ENCODE data around the gene AUTS2.
A peak's percentile ranks its signal among the peaks of the same experiment; 100 is the strongest.

AUTS2 gene

DNA sequence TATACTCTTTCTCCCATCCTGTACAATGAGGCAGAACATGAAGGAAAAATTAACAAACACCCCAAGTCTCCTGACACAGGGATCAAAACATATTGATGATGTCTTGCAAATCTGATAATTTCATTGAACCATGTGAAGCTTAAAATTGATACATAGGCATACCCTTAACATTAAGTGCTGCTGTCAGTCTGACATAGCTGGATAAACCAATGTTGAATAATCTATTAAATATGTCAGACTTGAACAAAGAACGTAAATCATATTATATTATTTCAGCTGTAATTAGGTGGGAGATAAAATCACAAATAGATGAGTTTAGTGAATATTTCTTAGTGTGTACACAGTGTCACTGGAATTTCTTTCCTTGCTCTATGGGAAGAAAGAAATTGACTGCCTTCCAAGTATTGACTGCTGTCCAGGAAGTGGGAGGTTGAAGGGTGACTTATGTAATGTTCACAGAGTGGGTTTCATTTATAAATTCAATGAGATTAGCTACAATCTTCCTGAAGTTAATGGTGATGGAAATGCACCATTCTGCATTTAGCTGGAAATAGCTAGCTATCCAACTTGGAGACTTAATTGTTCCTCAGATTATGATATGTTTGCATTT lies 170.8 kb downstream of the AUTS2 start:
- DNase-seq = no peak
- TF ChIP-seq, protein P1, sequence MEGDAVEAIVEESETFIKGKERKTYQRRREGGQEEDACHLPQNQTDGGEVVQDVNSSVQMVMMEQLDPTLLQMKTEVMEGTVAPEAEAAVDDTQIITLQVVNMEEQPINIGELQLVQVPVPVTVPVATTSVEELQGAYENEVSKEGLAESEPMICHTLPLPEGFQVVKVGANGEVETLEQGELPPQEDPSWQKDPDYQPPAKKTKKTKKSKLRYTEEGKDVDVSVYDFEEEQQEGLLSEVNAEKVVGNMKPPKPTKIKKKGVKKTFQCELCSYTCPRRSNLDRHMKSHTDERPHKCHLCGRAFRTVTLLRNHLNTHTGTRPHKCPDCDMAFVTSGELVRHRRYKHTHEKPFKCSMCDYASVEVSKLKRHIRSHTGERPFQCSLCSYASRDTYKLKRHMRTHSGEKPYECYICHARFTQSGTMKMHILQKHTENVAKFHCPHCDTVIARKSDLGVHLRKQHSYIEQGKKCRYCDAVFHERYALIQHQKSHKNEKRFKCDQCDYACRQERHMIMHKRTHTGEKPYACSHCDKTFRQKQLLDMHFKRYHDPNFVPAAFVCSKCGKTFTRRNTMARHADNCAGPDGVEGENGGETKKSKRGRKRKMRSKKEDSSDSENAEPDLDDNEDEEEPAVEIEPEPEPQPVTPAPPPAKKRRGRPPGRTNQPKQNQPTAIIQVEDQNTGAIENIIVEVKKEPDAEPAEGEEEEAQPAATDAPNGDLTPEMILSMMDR (IDR thresholded peaks at IDR 0.05) = no peak
- Mint-ChIP-seq H3K4me1 (peaks cover 46% of the 10 kb centered on the region), H3K9me3 (no peaks in the 10 kb centered on the region), H3K27me3 (ENCODE audit: low read depth, poor library complexity) (peaks cover 3% of the 10 kb centered on the region), H3K4me3 (no peak overlapping the region), H3K27ac (no peak overlapping the region), H3K36me3 (ENCODE audit: low read depth) (peaks cover 14% of the 10 kb centered on the region)

DNA sequence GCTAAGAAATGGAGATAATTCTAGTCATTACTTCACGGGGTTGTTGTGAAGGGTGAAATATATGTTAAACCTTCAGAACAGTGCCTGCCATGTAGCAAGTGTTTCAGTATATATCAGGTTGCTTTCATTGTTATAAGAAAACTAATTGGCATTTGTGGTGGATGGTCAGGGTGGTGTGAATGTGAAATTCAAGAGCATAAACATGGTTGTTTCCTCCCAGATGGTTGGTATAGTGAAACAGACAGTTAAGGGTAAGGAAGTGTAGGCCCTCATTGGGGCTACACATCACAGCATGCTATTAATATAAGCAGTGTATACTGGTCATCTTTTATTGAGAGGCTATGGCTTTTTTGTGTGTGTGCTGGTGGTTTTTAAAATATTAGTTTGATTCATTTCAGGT lies 171.6 kb downstream of the AUTS2 start:
- H3K27ac Mint-ChIP-seq = no peak overlapping the region
- peaks cover 38% of the 10 kb centered on the region for H3K4me1 Mint-ChIP-seq
- no peaks in the 10 kb centered on the region for H3K9me3 Mint-ChIP-seq
- H3K4me3 Mint-ChIP-seq = no peak overlapping the region
- H3K36me3 Mint-ChIP-seq (ENCODE audit: low read depth) = peaks cover 14% of the 10 kb centered on the region
- peaks cover 3% of the 10 kb centered on the region for H3K27me3 Mint-ChIP-seq (ENCODE audit: low read depth, poor library complexity)
- no peak for DNase-seq
- TF ChIP-seq, protein P1 (IDR thresholded peaks at IDR 0.05) = no peak

DNA sequence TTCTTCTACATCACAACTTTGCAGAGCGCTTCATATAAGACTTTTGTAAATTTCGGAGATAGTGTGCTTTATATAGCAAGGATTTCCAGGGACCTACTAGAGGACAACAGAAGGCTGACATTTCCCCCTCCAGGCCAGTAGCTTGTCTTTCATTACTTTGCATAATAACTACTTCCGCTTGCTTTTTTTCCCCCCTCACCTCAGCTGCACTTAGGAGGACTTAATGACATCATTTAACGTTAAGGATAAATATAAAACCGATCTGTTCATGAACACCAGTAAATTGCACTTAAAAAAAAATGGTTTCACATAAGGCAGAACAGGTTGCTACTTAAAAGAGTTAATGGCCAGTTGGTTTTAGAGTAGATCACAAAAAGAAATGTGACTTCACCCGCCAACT lies 172.3 kb downstream of the AUTS2 start:
- peaks cover 42% of the 10 kb centered on the region for H3K4me1 Mint-ChIP-seq
- no peak overlapping the region for H3K4me3 Mint-ChIP-seq
- H3K36me3 Mint-ChIP-seq (ENCODE audit: low read depth) = peaks cover 14% of the 10 kb centered on the region
- TF ChIP-seq, protein P1 (IDR thresholded peaks at IDR 0.05) = no peak
- H3K27ac Mint-ChIP-seq = no peak overlapping the region
- H3K27me3 Mint-ChIP-seq (ENCODE audit: low read depth, poor library complexity) = peaks cover 3% of the 10 kb centered on the region
- DNase-seq = no peak
- H3K9me3 Mint-ChIP-seq = no peaks in the 10 kb centered on the region

DNA sequence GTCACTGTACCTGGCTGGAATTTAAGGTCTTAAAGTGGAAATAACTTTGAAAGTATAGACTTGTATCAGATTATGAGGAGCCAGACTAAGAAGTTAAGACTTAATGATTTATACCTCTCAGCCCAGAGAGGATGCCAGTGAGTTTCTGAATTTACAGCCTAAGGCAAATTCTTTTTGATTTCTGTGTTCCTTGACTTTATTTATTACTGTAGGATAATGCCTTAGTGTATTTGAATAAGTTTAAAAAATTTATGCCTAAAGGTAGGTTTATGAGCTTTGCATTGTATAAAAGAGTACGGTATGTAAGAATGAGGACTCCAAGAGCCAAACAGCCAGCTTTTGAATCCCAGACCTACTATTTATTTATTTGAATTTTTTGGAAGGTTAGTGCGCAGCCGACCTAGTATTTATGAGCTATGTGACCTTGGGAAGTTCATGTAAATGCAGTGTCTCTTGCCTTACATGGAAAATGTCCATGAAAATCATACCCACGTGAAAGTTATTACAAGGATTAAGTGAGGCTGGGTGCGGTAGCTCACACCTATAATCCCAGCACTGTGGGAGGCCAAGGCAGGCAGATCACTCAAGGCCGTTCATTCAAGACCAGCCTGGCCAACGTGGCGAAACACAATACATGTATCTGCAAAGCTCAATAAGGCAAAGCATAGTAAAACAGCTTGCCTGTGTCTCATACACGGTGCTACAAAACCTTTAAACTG lies 174.6 kb downstream of the AUTS2 start:
- Mint-ChIP-seq H3K36me3 (ENCODE audit: low read depth) (peaks cover 4% of the 10 kb centered on the region), H3K4me1 (peaks cover 53% of the 10 kb centered on the region)

DNA sequence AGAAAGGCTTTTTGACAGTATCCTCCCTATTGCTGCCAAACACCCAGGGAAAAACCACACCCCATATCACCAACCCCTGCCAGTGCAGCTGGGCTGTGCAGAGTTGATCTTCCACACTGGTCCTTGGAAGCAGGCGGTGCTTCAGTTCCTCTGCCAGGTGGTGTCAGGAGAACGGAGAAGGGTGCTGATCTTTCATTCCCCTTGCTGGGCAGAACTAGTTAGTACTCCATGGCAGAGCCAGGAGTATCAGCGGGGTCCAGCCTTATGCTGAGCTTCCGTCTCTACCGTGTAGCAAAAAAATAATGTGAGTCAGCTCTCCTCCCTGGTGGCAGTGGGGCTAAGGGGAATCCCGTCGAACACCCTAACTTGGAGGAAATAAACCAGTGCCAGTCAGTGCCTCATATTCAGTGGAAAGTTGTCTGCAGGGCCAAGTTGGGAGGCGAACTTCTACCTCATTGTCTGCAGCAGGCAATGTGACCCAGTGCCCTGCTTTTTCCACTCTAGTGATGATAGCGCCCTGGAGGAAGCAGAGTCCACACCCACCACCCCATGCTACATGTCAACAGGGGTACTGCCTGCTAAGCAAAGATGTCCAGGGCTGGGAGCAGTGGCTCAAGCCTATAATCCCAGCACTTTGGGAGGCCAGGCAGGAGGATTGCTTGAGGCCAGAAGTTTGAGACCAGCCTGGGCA lies 175.4 kb downstream of the AUTS2 start:
- TF ChIP-seq, protein P1 (IDR thresholded peaks at IDR 0.05) = no peak
- Mint-ChIP-seq H3K36me3 (ENCODE audit: low read depth) (peaks cover 4% of the 10 kb centered on the region), H3K4me3 (no peak overlapping the region), H3K4me1 (peaks cover 55% of the 10 kb centered on the region), H3K27me3 (ENCODE audit: low read depth, poor library complexity) (peaks cover 3% of the 10 kb centered on the region), H3K27ac (peak overlapping the region; percentile 52), H3K9me3 (no peaks in the 10 kb centered on the region)
- no peak for DNase-seq

More for the DNA sequence above, 174.6 kb downstream of the AUTS2 start:
- Mint-ChIP-seq H3K27ac (peak overlapping the region; percentile 72), H3K4me3 (no peak overlapping the region), H3K9me3 (no peaks in the 10 kb centered on the region), H3K27me3 (ENCODE audit: low read depth, poor library complexity) (peaks cover 3% of the 10 kb centered on the region)
- DNase-seq = no peak
- TF ChIP-seq, protein P1 (IDR thresholded peaks at IDR 0.05) = no peak
